Endothelial cell of umbilical vein (primary cell): ENCODE results near the gene PCDHGA12. TPM values are rescaled to one million over a fixed set of nuclear protein-coding genes. Genes with fewer than 3 reads are reported as not detected.

Experiments
- BruUV-seq: library from RNA; stranded (reverse); fragments of 400-500 nt; replicated peaks from 2 replicates; lab custom pipeline; 2021; lab: Mats Ljungman, UMichigan
- CTCF ChIA-PET: fragments of 300-600, 350-600 bp; sonication (Branson Sonifier 250); formaldehyde crosslinking; loops from one replicate; lab custom pipeline; 2021; ENCODE audit warnings: antibody characterized with exemption, inconsistent platforms; lab: Charles Lee
- POLR2A ChIA-PET: fragments of 300-600, 350-600 bp; sonication (Branson Sonifier 250); formaldehyde crosslinking; loops from one replicate; lab custom pipeline; 2021; ENCODE audit warnings: antibody characterized with exemption, inconsistent platforms; lab: Charles Lee
- DNase-seq: peaks from one replicate; pipeline ENCODE4 v3.0.0-alpha.2; 2011; ENCODE audit warnings: low read depth, low spot score
- FAIRE-seq: peaks from 2 replicates; lab custom pipeline; 2011; peaks lifted over from hg19 to GRCh38; lab: Jason Lieb, UNC
- H2AFZ ChIP-seq: 2 replicates; pipeline ENCODE4 v1.6.0; 2012; ENCODE audit warnings: low read depth, low read length, control low read depth, inconsistent platforms
- H3K27ac ChIP-seq: 2 replicates; pipeline ENCODE4 v1.5.1; 2011; ENCODE audit warnings: low read depth, mild to moderate bottlenecking, control low read depth, low read length, moderate library complexity; ENCODE audit not compliant: insufficient read depth
- H3K27me3 ChIP-seq, 2 experiments: 2 replicates each; pipeline versions ENCODE4 v1.6.0 to v1.6.1; 2011; ENCODE audit warnings: low read length in 2 of 2, mixed read lengths in 1 of 2; ENCODE audit not compliant: control insufficient read depth in 2 of 2, insufficient read depth in 2 of 2
- H3K36me3 ChIP-seq, 2 experiments: 2 replicates in 1 of 2; 3 replicates in 1 of 2; pipeline ENCODE4 v1.5.1; 2011; ENCODE audit warnings: low read length in 2 of 2, mild to moderate bottlenecking in 1 of 2, moderate library complexity in 1 of 2; ENCODE audit not compliant: control insufficient read depth in 2 of 2, insufficient read depth in 2 of 2; ENCODE audit errors: extremely low read depth in 1 of 2
- H3K4me1 ChIP-seq: 3 replicates; pipeline ENCODE4 v1.5.1; 2011; ENCODE audit warnings: mild to moderate bottlenecking, low read length; ENCODE audit not compliant: control insufficient read depth, insufficient read depth; ENCODE audit errors: extremely low read depth
- H3K4me2 ChIP-seq: 2 replicates; pipeline ENCODE4 v1.6.1; 2011; ENCODE audit warnings: low read length, control low read depth, mixed read lengths; ENCODE audit not compliant: insufficient read depth
- H3K4me3 ChIP-seq, 3 experiments: fragments of 200-600 bp in 1 of 3; sonication (generic), shearing (Covaris generic) in 1 of 3; replicated peaks in 1 of 3; 2 replicates each; pipeline ENCODE4 v1.5.1; 2011 to 2016; ENCODE audit warnings: control low read depth in 3 of 3, low read length in 3 of 3, mild to moderate bottlenecking in 2 of 3, inconsistent platforms in 1 of 3, low read depth in 1 of 3, moderate library complexity in 1 of 3; ENCODE audit not compliant: insufficient read depth in 1 of 3
- H3K79me2 ChIP-seq: 2 replicates; pipeline ENCODE4 v1.6.0; 2012; ENCODE audit warnings: low read length, inconsistent platforms; ENCODE audit not compliant: control insufficient read depth, insufficient read depth
- H3K9ac ChIP-seq: replicated peaks from 2 replicates; pipeline ENCODE3; 2011; ENCODE audit warnings: low read length, control low read depth; ENCODE audit not compliant: insufficient read depth; ENCODE audit errors: extremely low read depth
- H3K9me1 ChIP-seq: replicated peaks from 3 replicates; pipeline ENCODE4 v1.6.0; 2011; ENCODE audit warnings: mild to moderate bottlenecking, low read length; ENCODE audit not compliant: control insufficient read depth, insufficient read depth; ENCODE audit errors: extremely low read depth
- H3K9me3 ChIP-seq: replicated peaks from 2 replicates; pipeline ENCODE4 v1.5.1; 2012; ENCODE audit warnings: low read length, inconsistent platforms; ENCODE audit not compliant: control insufficient read depth, insufficient read depth
- H4K20me1 ChIP-seq: replicated peaks from 2 replicates; pipeline ENCODE3; 2011; ENCODE audit warnings: mild to moderate bottlenecking, low read length; ENCODE audit not compliant: control insufficient read depth, insufficient read depth; ENCODE audit errors: extremely low read depth
- EZH2 ChIP-seq: IDR thresholded peaks from 2 replicates; pipeline ENCODE4 v1.6.1; 2012; ENCODE audit warnings: borderline replicate concordance, low read depth, mild to moderate bottlenecking, moderate library complexity, low read length, inconsistent platforms; ENCODE audit not compliant: severe bottlenecking
- FOS ChIP-seq: IDR thresholded peaks from 2 replicates; pipeline ENCODE4 v1.6.1; 2011; ENCODE audit warnings: mild to moderate bottlenecking, low read length, moderate library complexity, borderline replicate concordance; ENCODE audit not compliant: insufficient read depth
- GATA2 ChIP-seq: IDR thresholded peaks from 2 replicates; pipeline ENCODE4 v1.7.0; 2011; ENCODE audit warnings: low read depth, mild to moderate bottlenecking, moderate library complexity, mixed read lengths, low read length; ENCODE audit not compliant: insufficient read length, insufficient read depth
- JUN ChIP-seq: IDR thresholded peaks from 2 replicates; pipeline ENCODE4 v1.6.1; 2011; ENCODE audit warnings: borderline replicate concordance, low read depth; ENCODE audit not compliant: insufficient read length, insufficient read depth
- MYC ChIP-seq: IDR thresholded peaks from one replicate; pipeline ENCODE4 v1.6.1; 2011; ENCODE audit warnings: mild to moderate bottlenecking, low read depth, low read length
- POLR2A ChIP-seq: IDR thresholded peaks from 2 replicates; pipeline ENCODE4 v1.6.1; 2012; ENCODE audit warnings: low read depth, mild to moderate bottlenecking, control low read depth, low read length
- POLR2AphosphoS5 ChIP-seq: IDR thresholded peaks from 2 replicates; pipeline ENCODE4 v1.6.1; 2012; ENCODE audit warnings: low read depth, mild to moderate bottlenecking, control low read depth, low read length, moderate library complexity; ENCODE audit not compliant: insufficient read depth
- dilution Hi-C: fragments of 300-500 bp; cut with MboI; formaldehyde crosslinking; loops from one replicate; pipeline ENCODE4 v1.15.0; 2019; ENCODE audit warnings: low sequenced_read_pairs; ENCODE audit not compliant: extremely low pct_ligation_motif_present
- intact Hi-C: fragments of 100-400 bp; cut with micrococcal nuclease; formaldehyde crosslinking; loops from one replicate; pipeline ENCODE4 v1.10.0; 2022
- polyA plus RNA-seq, 4 experiments: library from polyadenylated mRNA; depleted of rRNA in 3 of 4; stranded (reverse) in 3 of 4; unstranded in 1 of 4; fragments of >200 nt; gene quantifications; 2 replicates each; pipeline versions ENCODE4 v1.2.1 to v1.2.3, GENCODE V29; 2011 to 2012; ENCODE audit warnings: missing spikeins in 1 of 4
- total RNA-seq: library from RNA; stranded (reverse); gene quantifications from 2 replicates; pipeline ENCODE4 v1.2.3, GENCODE V29; 2021
- TF ChIP-seq, protein P1 (sequence below): IDR thresholded peaks from 2 replicates; pipeline ENCODE4 v1.6.1; 2011; ENCODE audit not compliant: insufficient read depth, insufficient read length
- TF ChIP-seq, protein P2 (sequence below), 2 donors: IDR thresholded peaks; 1 replicate in 1 of 2; 2 replicates in 1 of 2; pipeline ENCODE4 v1.5.1; 2011; ENCODE audit warnings: low read length in 2 of 2, mild to moderate bottlenecking in 2 of 2, moderate library complexity in 2 of 2, control low read depth in 1 of 2, inconsistent platforms in 1 of 2, low read depth in 1 of 2; ENCODE audit not compliant: insufficient read depth in 1 of 2; ENCODE audit errors: extremely low read depth in 1 of 2

Gene PCDHGA12
- total and polyA plus RNA-seq, 2 donors (not counting 3 experiments of a cell fraction or from before 2014, with no cell fraction given): 4.2 to 9.9 TPM

DNA sequence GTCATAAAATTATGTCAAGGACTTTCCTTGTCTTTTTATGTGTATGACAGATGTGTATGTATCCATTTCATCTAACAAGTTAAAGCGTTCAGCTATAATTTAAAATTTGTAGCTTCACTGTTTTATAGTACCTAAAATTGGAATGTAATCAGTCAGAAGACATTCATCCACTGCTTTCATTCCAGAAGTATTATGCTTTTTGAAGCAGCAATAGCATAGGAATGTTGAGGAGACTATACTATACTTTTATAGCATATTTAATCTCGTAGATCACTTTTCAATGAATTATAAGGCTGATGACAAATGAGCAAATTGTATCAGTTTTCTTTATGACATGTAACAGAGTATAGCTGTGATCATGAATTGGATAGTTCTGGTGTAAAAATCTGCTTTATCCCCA is 6.9 kb downstream of the PCDHGA12 start:
- CTCF ChIA-PET: interaction anchor here (1.3 to 1.9 kb wide), 4 partner anchors 20 to 127 kb away, joined by 3 to 8 read pairs (median 4); partner anchors contain the start of genes PCDHGB7 and PCDHGC3
- TF ChIP-seq, protein P1, sequence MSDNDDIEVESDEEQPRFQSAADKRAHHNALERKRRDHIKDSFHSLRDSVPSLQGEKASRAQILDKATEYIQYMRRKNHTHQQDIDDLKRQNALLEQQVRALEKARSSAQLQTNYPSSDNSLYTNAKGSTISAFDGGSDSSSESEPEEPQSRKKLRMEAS: no peak
- no peak for TF ChIP-seq MYC

DNA sequence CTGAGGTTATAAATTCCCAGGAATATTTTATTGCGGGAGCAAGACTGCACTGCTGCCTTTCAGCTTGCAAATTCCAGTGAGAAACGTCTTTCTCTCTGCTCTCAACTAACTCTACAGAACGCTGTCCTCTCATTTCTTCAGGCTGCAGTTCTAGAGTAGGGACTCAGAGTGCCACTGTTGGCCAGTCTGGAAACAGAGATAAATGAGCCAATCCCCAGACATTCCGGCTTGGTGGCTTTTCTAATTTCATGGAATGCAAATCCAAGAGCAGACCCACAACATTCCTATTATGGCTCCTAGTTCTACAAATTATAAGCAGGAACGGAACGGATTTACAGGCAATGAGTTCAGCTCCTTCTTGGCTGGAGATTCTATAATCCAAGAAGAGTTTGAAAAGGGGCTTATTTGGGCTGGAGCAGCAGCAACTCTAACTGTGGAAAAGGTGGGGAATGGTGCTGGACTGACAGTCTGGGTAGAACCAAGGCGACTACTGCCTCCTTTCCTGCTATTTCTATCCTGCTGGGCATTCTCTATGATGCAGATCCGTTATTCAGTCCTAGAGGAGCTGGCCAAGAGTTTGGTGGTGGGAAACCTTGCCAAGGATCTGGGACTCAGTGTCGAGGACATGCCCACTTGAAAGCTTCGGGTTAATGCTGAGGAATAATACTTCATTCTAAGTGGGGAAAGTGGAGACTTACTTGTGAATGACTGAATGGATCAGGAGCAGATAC is 9.3 kb downstream of the PCDHGA12 start:
- dilution Hi-C loops: no loop called here
- H3K9me1 ChIP-seq: no peaks in the 10 kb centered on the region
- no peaks in the 10 kb centered on the region for H3K36me3 ChIP-seq
- no peak overlapping the region for H3K9ac ChIP-seq
- BruUV-seq: no TSS peak
- no peak for FAIRE-seq
- no peak overlapping the region for H2AFZ ChIP-seq
- H3K27me3 ChIP-seq: peaks cover 0 to 4% of the 10 kb centered on the region in 2 experiments
- H3K79me2 ChIP-seq: no peaks in the 10 kb centered on the region
- H4K20me1 ChIP-seq: no peaks in the 10 kb centered on the region
- H3K4me3 ChIP-seq: no peak overlapping the region
- H3K4me2 ChIP-seq: no peak overlapping the region
- no peak overlapping the region for H3K27ac ChIP-seq
- no peak for TF ChIP-seq GATA2
- TF ChIP-seq, protein P1: no peak
- TF ChIP-seq JUN: no peak
- TF ChIP-seq EZH2: no peak
- no peak for TF ChIP-seq FOS
- no peak for TF ChIP-seq MYC
- no peak for TF ChIP-seq POLR2AphosphoS5
- TF ChIP-seq, protein P2, sequence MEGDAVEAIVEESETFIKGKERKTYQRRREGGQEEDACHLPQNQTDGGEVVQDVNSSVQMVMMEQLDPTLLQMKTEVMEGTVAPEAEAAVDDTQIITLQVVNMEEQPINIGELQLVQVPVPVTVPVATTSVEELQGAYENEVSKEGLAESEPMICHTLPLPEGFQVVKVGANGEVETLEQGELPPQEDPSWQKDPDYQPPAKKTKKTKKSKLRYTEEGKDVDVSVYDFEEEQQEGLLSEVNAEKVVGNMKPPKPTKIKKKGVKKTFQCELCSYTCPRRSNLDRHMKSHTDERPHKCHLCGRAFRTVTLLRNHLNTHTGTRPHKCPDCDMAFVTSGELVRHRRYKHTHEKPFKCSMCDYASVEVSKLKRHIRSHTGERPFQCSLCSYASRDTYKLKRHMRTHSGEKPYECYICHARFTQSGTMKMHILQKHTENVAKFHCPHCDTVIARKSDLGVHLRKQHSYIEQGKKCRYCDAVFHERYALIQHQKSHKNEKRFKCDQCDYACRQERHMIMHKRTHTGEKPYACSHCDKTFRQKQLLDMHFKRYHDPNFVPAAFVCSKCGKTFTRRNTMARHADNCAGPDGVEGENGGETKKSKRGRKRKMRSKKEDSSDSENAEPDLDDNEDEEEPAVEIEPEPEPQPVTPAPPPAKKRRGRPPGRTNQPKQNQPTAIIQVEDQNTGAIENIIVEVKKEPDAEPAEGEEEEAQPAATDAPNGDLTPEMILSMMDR (IDR thresholded peaks at IDR 0.05; ENCODE audit: extremely low read depth in 1 of 2, insufficient read depth in 1 of 2, low read depth in 1 of 2, low read length in 2 of 2): no peak
- TF ChIP-seq POLR2A: no peak
- H3K9me3 ChIP-seq: no peaks in the 10 kb centered on the region
- H3K4me1 ChIP-seq: no peaks in the 10 kb centered on the region
- DNase-seq: no peak
- intact Hi-C loops: no loop called here
- CTCF ChIA-PET: interaction anchor here (2.1 to 2.6 kb wide), 2 partner anchors 9 to 118 kb away, joined by 9 to 16 read pairs; partner anchors contain the start of gene PCDHGA12
- POLR2A ChIA-PET: no interaction called here

More for the DNA sequence above, 6.9 kb downstream of the PCDHGA12 start:
- DNase-seq (no peak), FAIRE-seq (no peak)
- Histone ChIP-seq H3K27ac (no peak overlapping the region), H3K79me2 (no peaks in the 10 kb centered on the region), H3K9me1 (no peaks in the 10 kb centered on the region), H3K27me3 (peaks cover 3 to 12% of the 10 kb centered on the region in 2 experiments), H3K9me3 (no peaks in the 10 kb centered on the region), H4K20me1 (no peaks in the 10 kb centered on the region), H3K36me3 (no peaks in the 10 kb centered on the region), H3K4me2 (no peak overlapping the region), H2AFZ (no peak overlapping the region), H3K4me1 (no peaks in the 10 kb centered on the region), H3K9ac (no peak overlapping the region), H3K4me3 (no peak overlapping the region)
- intact Hi-C loops (no loop called here), dilution Hi-C loops (no loop called here)
- BruUV-seq: no TSS peak
- POLR2A ChIA-PET: no interaction called here
